Right lobe of liver (tissue), 6 donors: Measurements from ENCODE around the gene TOPORS. TPM values are rescaled to one million over a fixed set of nuclear protein-coding genes. Genes with fewer than 3 reads are reported as not detected.

Experiments
- ATAC-seq, 4 donors: fragments of 200-7000 bp; cut with Tn5 transposase; one replicate each; pipeline ENCODE4 v1.9.1; 2020; ENCODE audit warnings: mild to moderate bottlenecking in 4 of 4, moderate library complexity in 4 of 4
- DNase-seq, 3 donors: peaks; one replicate each; pipeline ENCODE4 v3.0.0-alpha.2; 2020
- H3K27ac ChIP-seq, 3 donors: fragments of 200-600 bp; one replicate each; pipeline ENCODE4 v1.8.0; 2022
- H3K27me3 ChIP-seq, 2 donors: fragments of 200-600 bp; one replicate each; pipeline ENCODE4 v1.8.0; 2022
- H3K36me3 ChIP-seq, 4 donors: fragments of 200-600 bp; sonication (generic) in 1 of 4; one replicate each; pipeline versions ENCODE4 v1.5.1 to v1.8.0; 2017 to 2022; ENCODE audit warnings: control low read depth in 1 of 4
- H3K4me1 ChIP-seq, 4 donors: fragments of 200-600 bp; sonication (generic) in 1 of 4; one replicate each; pipeline versions ENCODE4 v1.5.1 to v1.8.0; 2017 to 2022; ENCODE audit warnings: control low read depth in 1 of 4
- H3K4me3 ChIP-seq, 3 donors: fragments of 200-600 bp; one replicate each; pipeline ENCODE4 v1.8.0; 2022
- H3K9me3 ChIP-seq, 4 donors: fragments of 200-600 bp; sonication (generic) in 1 of 4; one replicate each; pipeline versions ENCODE4 v1.5.1 to v1.8.0; 2017 to 2022; ENCODE audit warnings: control low read depth in 1 of 4
- CTCF ChIP-seq, 4 donors: fragments of 200-600 bp in 3 of 4; fragments of 450-650 bp in 1 of 4; IDR thresholded peaks; one replicate each; pipeline versions ENCODE4 v1.5.1 to v1.8.0; 2016 to 2022; ENCODE audit warnings: antibody characterized with exemption in 4 of 4, mild to moderate bottlenecking in 2 of 4
- POLR2A ChIP-seq: fragments of 450-650 bp; IDR thresholded peaks from one replicate; pipeline ENCODE4 v1.6.1; 2017; ENCODE audit warnings: antibody characterized with exemption, mild to moderate bottlenecking
- WGBS: methylation state at CpG from one replicate; pipeline ENCODE4 v1.1.6; 2018; ENCODE audit warnings: low coverage, low lambda C conversion rate; ENCODE audit not compliant: insufficient coverage; ENCODE audit errors: missing lambda C conversion rate; 5-methylcytosine and 5-hydroxymethylcytosine counted together
- intact Hi-C, 2 donors: fragments of 100-400 bp; cut with DNase I; formaldehyde crosslinking; loops; one replicate each; pipeline versions ENCODE4 v1.11.2 to v1.14.1; 2022
- total RNA-seq, 6 experiments: library from RNA; depleted of rRNA in 2 of 6; stranded (reverse); fragments of >200 nt in 2 of 6; fragmentation: NEBNext Ultra II Directional in 3 of 6; extraction: Animal tissue kit (Norgen Biotek cat#: 25700) in 3 of 6; gene quantifications; one replicate each; pipeline versions ENCODE4 v1.1.0 to v1.2.4, GENCODE V29; 2016 to 2023
- donor health status: DM: no; HTN: yes; CAD: no.
- donor health status: DM: no; HTN: no; CAD: no.
- donor health status: DM: no; HTN: no; CAD: no.
- donor health status: DM: no; HTN: yes; CAD: no.
- donor health status: DM: no; HTN: yes; CAD: no.

TOPORS gene
- total RNA-seq, 6 experiments from 2014 or later: 6.0 to 9.6 (median 7.9) TPM

DNA sequence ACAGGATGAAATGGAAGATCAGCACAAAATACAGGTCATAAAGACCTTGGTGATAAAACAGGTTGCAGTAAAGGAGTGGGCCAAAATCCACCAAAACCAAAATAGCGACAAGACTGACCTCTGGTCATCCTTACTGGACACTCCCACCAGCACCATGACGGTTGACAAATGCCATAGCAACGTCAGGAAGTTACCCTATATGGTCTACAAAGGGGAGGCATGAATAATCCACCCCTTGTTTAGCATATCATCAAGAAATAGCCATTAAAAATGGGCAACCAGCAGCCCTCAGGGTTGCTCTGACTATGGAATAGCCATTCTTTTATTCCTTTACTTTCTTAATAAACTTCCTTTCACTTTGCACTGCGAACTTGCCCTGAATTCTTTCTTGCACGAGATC is 26.6 kb upstream of the TOPORS start:
- no peak overlapping the region for H3K4me3 ChIP-seq
- intact Hi-C loops: loop anchor here in 1 of 2 donors (5.0 kb wide), 1 partner anchor 202 kb away; no protein-coding TSS in a partner anchor
- no peaks in the 10 kb centered on the region for H3K4me1 ChIP-seq
- ATAC-seq (no peak), DNase-seq (no peak)
- no peaks in the 10 kb centered on the region for H3K9me3 ChIP-seq
- H3K36me3 ChIP-seq: no peaks in the 10 kb centered on the region
- no peaks in the 10 kb centered on the region for H3K27me3 ChIP-seq
- no peak for TF ChIP-seq CTCF (IDR thresholded peaks at IDR 0.05)
- TF ChIP-seq POLR2A: no peak
- H3K27ac ChIP-seq: no peak overlapping the region
- WGBS: 21% methylated on average over 3 of the region's 5 CpGs

- TF ChIP-seq POLR2A (no peak), CTCF (IDR thresholded peaks at IDR 0.05) (no peak)
- Histone ChIP-seq H3K9me3 (no peaks in the 10 kb centered on the region), H3K27me3 (no peaks in the 10 kb centered on the region), H3K4me1 (peaks cover 0 to 5% (median 0%) of the 10 kb centered on the region in 4 donors), H3K4me3 (no peak overlapping the region), H3K27ac (no peak overlapping the region), H3K36me3 (no peaks in the 10 kb centered on the region)
- intact Hi-C loops: loop anchor here in 1 of 2 donors (5.0 kb wide), 1 partner anchor 200 kb away; no protein-coding TSS in a partner anchor
- whole genome bisulfite sequencing: 78% methylated on average over 3 of the region's 3 CpGs
- ATAC-seq: no peak
- DNase-seq: no peak
These were observed 24.9 kb upstream of the TOPORS start for GRCh38 chr9:32577316-32577715.

- Histone ChIP-seq H3K9me3 (no peaks in the 10 kb centered on the region), H3K27ac (no peak overlapping the region), H3K27me3 (no peaks in the 10 kb centered on the region), H3K4me3 (no peak overlapping the region), H3K36me3 (no peaks in the 10 kb centered on the region), H3K4me1 (peaks cover 0 to 17% (median 4%) of the 10 kb centered on the region in 4 donors)
- WGBS: 38% methylated on average over 1 of the region's 1 CpG
- intact Hi-C loops: loop anchor here (5.0 kb wide), 1 partner anchor 198 kb away; no protein-coding TSS in a partner anchor
- DNase-seq (no peak), ATAC-seq (no peak)
- TF ChIP-seq CTCF (IDR thresholded peaks at IDR 0.05): no peak
- TF ChIP-seq POLR2A: no peak
These were observed 22.5 kb upstream of the TOPORS start for GRCh38 chr9:32574858-32575257.

DNA sequence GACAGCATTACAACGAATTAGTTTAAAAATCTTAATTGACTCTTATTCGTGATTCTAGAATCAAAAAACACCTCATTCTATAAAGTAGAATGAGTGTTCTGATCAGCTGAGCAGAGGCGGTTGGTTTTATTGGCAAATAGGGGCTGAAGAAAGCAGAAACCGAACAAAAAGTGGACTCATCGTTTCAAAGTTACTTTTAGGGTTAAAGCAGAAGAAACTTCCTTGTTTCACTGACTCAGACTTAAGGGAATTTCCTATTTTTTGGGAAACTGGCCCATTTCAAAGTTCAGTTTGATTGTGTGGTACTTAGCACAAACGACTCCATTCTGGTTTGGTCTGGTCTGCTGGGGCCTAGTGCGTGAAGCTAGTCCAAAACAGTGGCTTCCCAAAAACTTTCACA is 21.4 kb upstream of the TOPORS start:
- no peak for TF ChIP-seq POLR2A
- no peak for TF ChIP-seq CTCF (IDR thresholded peaks at IDR 0.05)

More for the DNA sequence above, 21.4 kb upstream of the TOPORS start:
- no peaks in the 10 kb centered on the region for H3K36me3 ChIP-seq
- peaks cover 0 to 17% (median 4%) of the 10 kb centered on the region in 4 donors for H3K4me1 ChIP-seq
- no peaks in the 10 kb centered on the region for H3K27me3 ChIP-seq
- 83% methylated on average over 7 of the region's 7 CpGs for WGBS
- H3K9me3 ChIP-seq: no peaks in the 10 kb centered on the region
- ATAC-seq (no peak), DNase-seq (no peak)
- H3K4me3 ChIP-seq: no peak overlapping the region
- intact Hi-C loops: loop anchor here in 1 of 2 donors (5.0 kb wide), 1 partner anchor 197 kb away; no protein-coding TSS in a partner anchor
- peak overlapping the region in 1 of 3 donors; percentile 86 for H3K27ac ChIP-seq
